ENCODE measurements around the gene SLC7A4. TPM values are rescaled to one million over a fixed set of nuclear protein-coding genes. Genes with fewer than 3 reads are reported as not detected.

The SLC7A4 gene
- total RNA-seq, 1 experiment from 2014 or later: not detected

DNA sequence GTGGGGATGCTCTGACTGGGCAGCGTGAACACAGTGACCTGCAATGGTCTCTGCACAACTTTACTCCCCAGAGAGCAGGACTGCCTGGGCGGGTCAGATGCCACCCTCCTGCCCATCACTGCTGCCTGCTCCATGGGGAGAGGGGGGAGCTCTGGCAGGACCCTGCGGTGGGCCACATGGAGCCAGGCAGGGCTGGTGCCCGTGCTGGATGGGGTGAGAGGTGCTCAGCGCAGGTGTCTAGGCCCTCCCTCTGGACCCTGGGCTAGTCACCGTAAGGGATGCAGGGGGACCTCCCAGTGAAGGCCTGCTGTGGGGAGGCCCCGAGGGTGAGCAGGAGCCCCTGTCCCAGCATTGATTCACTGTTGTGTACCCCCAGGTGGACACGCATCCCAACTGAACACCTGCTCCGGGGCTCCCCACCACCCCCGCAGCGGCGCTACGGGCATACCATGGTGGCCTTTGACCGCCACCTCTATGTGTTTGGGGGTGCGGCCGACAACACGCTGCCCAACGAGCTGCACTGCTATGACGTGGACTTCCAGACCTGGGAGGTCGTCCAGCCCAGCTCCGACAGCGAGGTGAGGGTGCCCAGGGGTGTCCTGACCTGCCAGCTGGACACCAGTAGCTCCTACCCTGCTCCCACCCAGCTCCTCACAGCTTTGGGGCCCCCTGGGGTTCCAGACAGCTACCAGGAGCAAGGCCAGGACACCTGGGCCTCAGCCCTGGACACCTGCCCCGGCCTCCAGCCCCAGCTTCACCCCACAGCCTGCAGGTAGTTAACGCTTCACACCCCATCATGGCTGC is 40.9 kb downstream of the SLC7A4 start:
- peaks cover 5 to 6% of the 10 kb centered on the region in 2 experiments; a peak in 2 of 4 replicates for H3K36me3 ChIP-seq (ENCODE audit: control insufficient read depth in 1 of 2, insufficient read depth in 2 of 2, low read length in 2 of 2)
- no peaks in the 10 kb centered on the region for H3K9me2 ChIP-seq (ENCODE audit: insufficient read depth)
- H3K27me3 ChIP-seq (ENCODE audit: insufficient read depth, low read length): no peaks in the 10 kb centered on the region
- ATAC-seq (no peak), DNase-seq (ENCODE audit: low read depth, low spot score) (no peak)
- POLR2A ChIA-PET: interaction anchor here (1.2 kb wide), 1 partner anchor 9 kb away, joined by 4 read pairs; the partner anchor contains the start of gene LZTR1
- RAD21 ChIA-PET (ENCODE audit: low non-redundant PET in 1 of 2, low total read pairs in 2 of 2, uncharacterized antibody in 2 of 2, unreplicated experiment in 2 of 2): no interaction called here
- no peak overlapping the region for H3K9ac ChIP-seq (ENCODE audit: low read length)
- H3K9me3 ChIP-seq (ENCODE audit: control insufficient read depth in 1 of 2, insufficient read depth in 1 of 2, low read depth in 1 of 2, low read length in 2 of 2): no peaks in the 10 kb centered on the region
- CTCF ChIA-PET: no interaction called here
- no peaks in the 10 kb centered on the region for H4K20me1 ChIP-seq (ENCODE audit: insufficient read depth)
- no peaks in the 10 kb centered on the region for H3K4me1 ChIP-seq (ENCODE audit: control insufficient read depth in 1 of 2, insufficient read depth in 2 of 2, low read length in 2 of 2)
- no peak overlapping the region for H3K4me3 ChIP-seq (replicated peaks in 1 of 2; ENCODE audit: low read depth in 1 of 2, low read length in 2 of 2)
- no peak for TF ChIP-seq EGR1 (IDR thresholded peaks at IDR 0.05; ENCODE audit: low read depth)
- no peaks in the 10 kb centered on the region for H3K79me2 ChIP-seq (ENCODE audit: insufficient read depth, low read length)
- no peak overlapping the region for H2AFZ ChIP-seq (ENCODE audit: low read depth, low read length, poor library complexity, severe bottlenecking)
- no TSS peak for BruUV-seq (replicated peaks)
- intact Hi-C loops (cut with micrococcal nuclease): no loop called here
- no peak overlapping the region for H3K27ac ChIP-seq (ENCODE audit: low read depth, low read length)
- H3K4me2 ChIP-seq (ENCODE audit: low read length): no peak overlapping the region

DNA sequence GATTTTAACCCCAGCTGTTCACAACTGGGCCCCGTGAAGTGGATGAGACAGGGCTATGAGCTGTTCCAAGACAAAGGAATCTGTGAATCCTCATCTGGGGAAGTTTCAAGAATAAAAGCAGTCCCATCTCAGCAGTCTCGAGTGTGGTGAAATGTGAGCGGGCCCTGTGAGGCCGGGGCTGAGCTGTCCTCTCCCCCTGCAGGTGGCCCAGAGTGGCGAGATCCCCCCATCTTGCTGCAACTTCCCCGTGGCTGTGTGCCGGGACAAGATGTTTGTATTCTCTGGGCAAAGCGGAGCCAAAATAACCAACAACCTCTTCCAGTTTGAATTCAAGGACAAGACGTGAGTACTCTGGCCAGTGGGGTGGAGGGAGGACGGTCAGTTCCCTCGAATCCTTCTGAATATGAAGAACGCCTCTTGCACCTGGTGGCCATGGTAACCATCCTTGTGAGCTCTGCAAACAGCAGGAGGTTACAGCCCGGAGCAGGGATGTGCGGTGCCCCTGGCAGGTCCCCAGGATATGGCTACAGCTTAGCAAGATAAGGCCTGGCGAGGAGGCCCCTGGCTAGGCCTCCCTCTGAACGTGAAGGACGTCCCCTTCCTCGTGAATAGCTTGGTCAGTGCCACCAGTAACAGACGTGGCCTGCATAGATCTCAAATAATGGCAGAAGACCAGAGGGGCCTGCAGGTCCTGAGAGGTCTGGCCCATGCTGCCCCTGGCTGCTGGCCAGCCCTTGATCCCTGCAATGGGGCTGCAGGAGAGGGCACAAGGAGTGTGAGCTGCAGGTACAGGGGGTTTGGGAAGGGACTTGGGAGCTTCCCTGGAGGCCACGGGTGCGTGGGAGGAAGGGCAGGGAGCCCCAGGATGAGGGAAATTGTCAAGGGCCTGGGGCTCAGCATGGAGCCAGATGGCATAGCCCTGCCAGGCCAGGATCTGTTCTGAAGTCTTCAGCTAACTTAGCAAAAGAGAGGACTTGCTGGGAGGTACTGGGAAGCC is 41.9 kb downstream of the SLC7A4 start:
- CTCF ChIA-PET: no interaction called here

More for the DNA sequence above, 41.9 kb downstream of the SLC7A4 start:
- H3K4me1 ChIP-seq (ENCODE audit: control insufficient read depth in 1 of 2, insufficient read depth in 2 of 2, low read length in 2 of 2): no peaks in the 10 kb centered on the region
- H2AFZ ChIP-seq (ENCODE audit: low read depth, low read length, poor library complexity, severe bottlenecking): no peak overlapping the region
- H3K9me3 ChIP-seq (ENCODE audit: control insufficient read depth in 1 of 2, insufficient read depth in 1 of 2, low read depth in 1 of 2, low read length in 2 of 2): no peaks in the 10 kb centered on the region
- no peak overlapping the region for H3K4me2 ChIP-seq (ENCODE audit: low read length)
- H3K27me3 ChIP-seq (ENCODE audit: insufficient read depth, low read length): no peaks in the 10 kb centered on the region
- RAD21 ChIA-PET (ENCODE audit: low non-redundant PET in 1 of 2, low total read pairs in 2 of 2, uncharacterized antibody in 2 of 2, unreplicated experiment in 2 of 2): no interaction called here
- no peaks in the 10 kb centered on the region for H4K20me1 ChIP-seq (ENCODE audit: insufficient read depth)
- DNase-seq (ENCODE audit: low read depth, low spot score) (no peak), ATAC-seq (no peak)
- peaks cover 7 to 11% of the 10 kb centered on the region in 2 experiments; a peak in 2 of 4 replicates for H3K36me3 ChIP-seq (ENCODE audit: control insufficient read depth in 1 of 2, insufficient read depth in 2 of 2, low read length in 2 of 2)
- no peaks in the 10 kb centered on the region for H3K79me2 ChIP-seq (ENCODE audit: insufficient read depth, low read length)
- no peaks in the 10 kb centered on the region for H3K9me2 ChIP-seq (ENCODE audit: insufficient read depth)
- no TSS peak for BruUV-seq (replicated peaks)
- no peak for TF ChIP-seq JUND (IDR thresholded peaks at IDR 0.05)
- TF ChIP-seq, protein P1, sequence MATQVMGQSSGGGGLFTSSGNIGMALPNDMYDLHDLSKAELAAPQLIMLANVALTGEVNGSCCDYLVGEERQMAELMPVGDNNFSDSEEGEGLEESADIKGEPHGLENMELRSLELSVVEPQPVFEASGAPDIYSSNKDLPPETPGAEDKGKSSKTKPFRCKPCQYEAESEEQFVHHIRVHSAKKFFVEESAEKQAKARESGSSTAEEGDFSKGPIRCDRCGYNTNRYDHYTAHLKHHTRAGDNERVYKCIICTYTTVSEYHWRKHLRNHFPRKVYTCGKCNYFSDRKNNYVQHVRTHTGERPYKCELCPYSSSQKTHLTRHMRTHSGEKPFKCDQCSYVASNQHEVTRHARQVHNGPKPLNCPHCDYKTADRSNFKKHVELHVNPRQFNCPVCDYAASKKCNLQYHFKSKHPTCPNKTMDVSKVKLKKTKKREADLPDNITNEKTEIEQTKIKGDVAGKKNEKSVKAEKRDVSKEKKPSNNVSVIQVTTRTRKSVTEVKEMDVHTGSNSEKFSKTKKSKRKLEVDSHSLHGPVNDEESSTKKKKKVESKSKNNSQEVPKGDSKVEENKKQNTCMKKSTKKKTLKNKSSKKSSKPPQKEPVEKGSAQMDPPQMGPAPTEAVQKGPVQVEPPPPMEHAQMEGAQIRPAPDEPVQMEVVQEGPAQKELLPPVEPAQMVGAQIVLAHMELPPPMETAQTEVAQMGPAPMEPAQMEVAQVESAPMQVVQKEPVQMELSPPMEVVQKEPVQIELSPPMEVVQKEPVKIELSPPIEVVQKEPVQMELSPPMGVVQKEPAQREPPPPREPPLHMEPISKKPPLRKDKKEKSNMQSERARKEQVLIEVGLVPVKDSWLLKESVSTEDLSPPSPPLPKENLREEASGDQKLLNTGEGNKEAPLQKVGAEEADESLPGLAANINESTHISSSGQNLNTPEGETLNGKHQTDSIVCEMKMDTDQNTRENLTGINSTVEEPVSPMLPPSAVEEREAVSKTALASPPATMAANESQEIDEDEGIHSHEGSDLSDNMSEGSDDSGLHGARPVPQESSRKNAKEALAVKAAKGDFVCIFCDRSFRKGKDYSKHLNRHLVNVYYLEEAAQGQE (IDR thresholded peaks at IDR 0.05; ENCODE audit: low read depth): no peak
- no peak for TF ChIP-seq SRF (IDR thresholded peaks at IDR 0.05; ENCODE audit: low read depth)
- TF ChIP-seq, protein P2, sequence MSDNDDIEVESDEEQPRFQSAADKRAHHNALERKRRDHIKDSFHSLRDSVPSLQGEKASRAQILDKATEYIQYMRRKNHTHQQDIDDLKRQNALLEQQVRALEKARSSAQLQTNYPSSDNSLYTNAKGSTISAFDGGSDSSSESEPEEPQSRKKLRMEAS (IDR thresholded peaks at IDR 0.05): no peak
- TF ChIP-seq, protein P3, sequence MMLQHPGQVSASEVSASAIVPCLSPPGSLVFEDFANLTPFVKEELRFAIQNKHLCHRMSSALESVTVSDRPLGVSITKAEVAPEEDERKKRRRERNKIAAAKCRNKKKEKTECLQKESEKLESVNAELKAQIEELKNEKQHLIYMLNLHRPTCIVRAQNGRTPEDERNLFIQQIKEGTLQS (IDR thresholded peaks at IDR 0.05): no peak
- no peak for TF ChIP-seq ZFX (IDR thresholded peaks at IDR 0.05)
- no peak for TF ChIP-seq TCF7L2 (IDR thresholded peaks at IDR 0.05; ENCODE audit: borderline replicate concordance, extremely low read depth, insufficient read depth, insufficient read length)
- no peak for TF ChIP-seq SP1 (IDR thresholded peaks at IDR 0.05; ENCODE audit: low read depth)
- TF ChIP-seq EZH2 (IDR thresholded peaks at IDR 0.05): no peak
- H3K27ac ChIP-seq (ENCODE audit: low read depth, low read length): no peak overlapping the region
- intact Hi-C loops (cut with micrococcal nuclease): no loop called here
- no peak overlapping the region for H3K4me3 ChIP-seq (replicated peaks in 1 of 2; ENCODE audit: low read depth in 1 of 2, low read length in 2 of 2)
- no peak overlapping the region for H3K9ac ChIP-seq (ENCODE audit: low read length)
- POLR2A ChIA-PET: interaction anchor here (1.2 kb wide), 1 partner anchor 8 kb away, joined by 4 read pairs; the partner anchor contains the start of gene LZTR1
